Measurements from ENCODE around the gene TJP1. TPM values are rescaled to one million over a fixed set of nuclear protein-coding genes. Genes with fewer than 3 reads are reported as not detected.

The TJP1 gene
- total and polyA plus RNA-seq, 9 of the 15 experiments (the other 6 are each of a cell fraction or from before 2014, with no cell fraction given) = 9.1 to 39.3 (median 28.0) TPM

DNA sequence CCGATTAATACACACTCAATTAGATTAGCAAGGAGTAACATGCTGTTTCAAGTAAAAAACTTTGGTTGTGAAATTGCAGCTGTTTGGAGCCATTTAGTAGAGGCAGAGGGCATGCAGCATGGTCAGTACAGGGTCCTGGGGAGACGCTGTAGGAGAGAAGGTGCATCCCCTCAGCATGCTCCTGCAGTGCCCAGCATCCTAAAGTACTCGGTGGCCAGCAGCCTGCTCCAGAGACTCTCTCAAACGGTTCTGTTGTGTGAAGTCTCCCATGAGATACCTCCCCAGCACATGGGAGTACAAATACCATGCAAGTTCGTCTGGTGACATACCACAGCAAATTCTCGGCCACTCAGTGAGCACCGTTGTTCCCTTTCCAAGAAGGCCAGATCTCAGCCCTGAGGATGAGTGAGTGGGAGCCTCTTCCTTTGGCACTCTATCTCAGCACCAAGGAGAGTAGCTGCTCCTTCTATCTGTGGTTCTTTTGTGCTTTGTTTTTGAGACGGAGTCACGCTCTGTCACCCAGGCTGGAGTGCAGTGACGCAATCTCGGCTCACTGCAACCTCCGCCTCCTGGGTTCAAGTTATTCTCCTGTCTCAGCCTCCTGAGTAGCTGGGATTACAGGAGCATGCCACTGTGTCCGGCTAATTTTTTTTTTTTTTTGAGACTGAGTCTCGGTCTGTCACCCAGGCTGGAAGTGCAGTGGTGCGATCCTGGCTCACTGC is 72.7 kb downstream of the TJP1 start:
- WGBS (ENCODE audit: insufficient coverage, low coverage, missing lambda C conversion rate) = 82% methylated on average over 13 of the region's 15 CpGs
- no peak overlapping the region for H2AFZ ChIP-seq (ENCODE audit: low read depth, low read length)
- in situ Hi-C loops (cut with MboI) (no loop called here), intact Hi-C loops (cut with micrococcal nuclease) (no loop called here)
- TF ChIP-seq ZNF124 (CRISPR knock-in tag; IDR thresholded peaks at IDR 0.05) (no peak), CEBPB (tag; IDR thresholded peaks at IDR 0.05) (peak; percentile 35; the same call in 1 of the 2 replicates)
- no peaks in the 10 kb centered on the region for H3K9me1 ChIP-seq (ENCODE audit: control insufficient read depth, insufficient read depth, low read length)
- no peak overlapping the region for H3K4me3 ChIP-seq
- ChIA-PET CTCF (ENCODE audit: low intra/inter-chr PET ratio) (no interaction called here), POLR2A (no interaction called here)
- DNase-seq (ENCODE audit: extremely low read depth in 1 of 4, low spot score in 3 of 4) (no peak), FAIRE-seq (no peak), ATAC-seq (no peak; the same call in 1 of the 3 replicates)
- BruUV-seq (replicated peaks) = no TSS peak
- no peaks in the 10 kb centered on the region for H3K9me3 ChIP-seq (replicated peaks; ENCODE audit: control insufficient read depth, insufficient read depth, low read depth, low read length)
- no peaks in the 10 kb centered on the region for H3K79me2 ChIP-seq (ENCODE audit: control insufficient read depth, insufficient read depth, low read length)
- H3K27ac ChIP-seq (ENCODE audit: extremely low read depth, low read depth, low read length) = no peak overlapping the region
- H3K4me2 ChIP-seq (ENCODE audit: insufficient read depth, low read length) = no peak overlapping the region
- no peaks in the 10 kb centered on the region for H3K27me3 ChIP-seq (ENCODE audit: control insufficient read depth in 2 of 2, insufficient read depth in 2 of 2, low read length in 2 of 2)
- no peaks in the 10 kb centered on the region for H3K4me1 ChIP-seq (replicated peaks in 1 of 2; ENCODE audit: control insufficient read depth in 2 of 2, insufficient read depth in 2 of 2, low read length in 2 of 2)
- 0 out of 2 replicates have a peak, but pooled peaks cover 3% of the 10 kb centered on the region for H4K20me1 ChIP-seq (replicated peaks; ENCODE audit: control insufficient read depth, insufficient read depth, low read length)
- H3K36me3 ChIP-seq (ENCODE audit: control insufficient read depth, insufficient read depth, low read length) = peaks cover 8% of the 10 kb centered on the region; the same call in 2 of the 3 replicates
- H3K9ac ChIP-seq (ENCODE audit: insufficient read depth in 1 of 2, low read depth in 2 of 2, low read length in 2 of 2) = no peak overlapping the region

DNA sequence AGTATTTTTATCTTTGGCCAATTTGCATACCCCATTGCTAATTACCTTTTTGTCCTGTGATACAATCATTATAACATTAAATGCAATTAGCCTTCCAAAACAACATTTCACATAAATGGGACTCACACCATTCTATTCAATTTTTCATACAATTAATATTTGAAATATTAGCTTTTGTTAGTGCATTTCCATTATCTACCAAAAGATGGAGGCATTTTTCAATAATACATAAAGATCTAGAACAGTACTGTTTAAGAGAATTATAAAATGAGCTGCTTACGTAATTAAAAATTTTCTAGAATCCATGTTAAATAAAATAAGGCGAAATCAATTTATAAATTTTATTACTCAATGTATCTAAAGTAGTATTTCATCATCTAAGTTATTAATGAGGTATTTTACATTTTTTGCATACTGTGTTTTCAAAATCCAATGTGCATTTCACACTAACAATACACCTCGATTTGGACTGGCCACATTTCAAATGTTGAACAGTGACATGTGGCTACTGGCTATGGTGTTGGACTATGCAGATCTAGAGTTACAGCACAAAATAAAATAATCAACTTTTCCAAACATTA is 74.3 kb downstream of the TJP1 start:
- H4K20me1 ChIP-seq (replicated peaks; ENCODE audit: control insufficient read depth, insufficient read depth, low read length) = 0 out of 2 replicates have a peak, but pooled peaks cover 3% of the 10 kb centered on the region
- WGBS (ENCODE audit: insufficient coverage, low coverage, missing lambda C conversion rate) = 60% methylated on average over 3 of the region's 3 CpGs
- no peak overlapping the region for H2AFZ ChIP-seq (ENCODE audit: low read depth, low read length)
- no peak overlapping the region for H3K27ac ChIP-seq (ENCODE audit: extremely low read depth, low read depth, low read length)
- DNase-seq (ENCODE audit: extremely low read depth in 1 of 4, low spot score in 3 of 4) = no peak
- no peaks in the 10 kb centered on the region for H3K9me1 ChIP-seq (ENCODE audit: control insufficient read depth, insufficient read depth, low read length)
- ChIA-PET POLR2A (interaction anchor here (0.6 kb wide), 1 partner anchor 179 kb away, joined by 3 read pairs; no protein-coding TSS in a partner anchor), CTCF (ENCODE audit: low intra/inter-chr PET ratio) (interaction anchor here (0.7 to 1.9 kb wide), 4 partner anchors 176 to 327 kb away, joined by 3 to 18 read pairs (median 4); no protein-coding TSS in a partner anchor)
- in situ Hi-C loops (cut with MboI) (no loop called here), intact Hi-C loops (cut with micrococcal nuclease) (loop anchor here (1.0 kb wide), 1 partner anchor 178 kb away; no protein-coding TSS in a partner anchor)
- no peaks in the 10 kb centered on the region for H3K27me3 ChIP-seq (ENCODE audit: control insufficient read depth in 2 of 2, insufficient read depth in 2 of 2, low read length in 2 of 2)
- no peak overlapping the region for H3K4me2 ChIP-seq (ENCODE audit: insufficient read depth, low read length)
- H3K9ac ChIP-seq (ENCODE audit: insufficient read depth in 1 of 2, low read depth in 2 of 2, low read length in 2 of 2) = no peak overlapping the region
- no TSS peak for BruUV-seq (replicated peaks)
- no peaks in the 10 kb centered on the region for H3K4me1 ChIP-seq (replicated peaks in 1 of 2; ENCODE audit: control insufficient read depth in 2 of 2, insufficient read depth in 2 of 2, low read length in 2 of 2)
- ATAC-seq = no peak
- no peaks in the 10 kb centered on the region for H3K9me3 ChIP-seq (replicated peaks; ENCODE audit: control insufficient read depth, insufficient read depth, low read depth, low read length)
- no peaks in the 10 kb centered on the region for H3K79me2 ChIP-seq (ENCODE audit: control insufficient read depth, insufficient read depth, low read length)
- FAIRE-seq = no peak
- H3K4me3 ChIP-seq = no peak overlapping the region
- peaks cover 8% of the 10 kb centered on the region; the same call in 2 of the 3 replicates for H3K36me3 ChIP-seq (ENCODE audit: control insufficient read depth, insufficient read depth, low read length)
- TF ChIP-seq CTCF (IDR thresholded peaks at IDR 0.05 in 2 of 3, conservative IDR thresholded peaks at IDR 0.05 in 1 of 3; ENCODE audit: insufficient read depth in 2 of 3, low read depth in 1 of 3, low read length in 3 of 3) (peak in 2 of 3 experiments; percentile 16 to 55; a peak in 3 of 6 replicates), ZNF140 (CRISPR knock-in tag; IDR thresholded peaks at IDR 0.05) (no peak), ZMIZ1 (IDR thresholded peaks at IDR 0.05; ENCODE audit: low read depth in 2 of 2, low read length in 2 of 2) (no peak), KLF13 (tag; IDR thresholded peaks at IDR 0.05; ENCODE audit: borderline replicate concordance, low read depth) (no peak), RAD21 (CRISPR knock-in tag; conservative IDR thresholded peaks at IDR 0.05 in 1 of 2, IDR thresholded peaks at IDR 0.05 in 1 of 2) (peak; percentile 46 to 62)
